ENCODE measurements around the gene CPNE2.

GRCh38 chr16:57111420-57111819 lies 19.0 kb downstream of the CPNE2 start:
- TF ChIP-seq EZH2 (IDR thresholded peaks at IDR 0.05): no peak
- TF ChIP-seq POLR2AphosphoS5 (IDR thresholded peaks at IDR 0.05; ENCODE audit: borderline replicate concordance, low read depth, low read length): no peak
- TF ChIP-seq FOXP2 (optimal IDR thresholded peaks at IDR 0.05; ENCODE audit: control extremely low read depth, extremely low read length, insufficient read depth): no peak

Measured in SK-N-MC (cell line).